Measurements from ENCODE around the gene LEFTY1. TPM values are rescaled to one million over a fixed set of nuclear protein-coding genes. Genes with fewer than 3 reads are reported as not detected.
A peak's percentile ranks its signal among the peaks of the same experiment; 100 is the strongest.

Gene LEFTY1
- total and polyA plus RNA-seq, 4 donors = 0.42 to 1.4 (median 0.87) TPM

DNA sequence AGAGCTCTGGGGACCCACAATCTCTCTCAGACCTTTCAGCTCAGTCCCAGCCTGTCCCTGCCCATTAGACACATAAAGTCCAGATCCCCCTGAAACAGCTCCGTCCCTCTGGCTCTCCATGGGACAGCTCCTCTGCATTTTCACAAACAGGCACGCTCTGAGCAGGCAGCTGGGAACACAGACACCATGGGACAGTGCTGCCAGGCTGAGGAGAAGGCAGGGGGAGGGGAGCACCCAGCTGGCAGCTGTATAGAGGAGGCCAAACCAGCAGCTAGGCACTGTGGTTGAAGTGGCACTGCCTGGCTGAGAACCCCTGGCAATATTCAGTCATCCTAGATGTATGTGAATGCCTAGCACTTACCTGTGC, 8.7 kb downstream of the LEFTY1 start:
- Histone ChIP-seq H3K36me3 (ENCODE audit: control insufficient read depth in 4 of 4, insufficient read depth in 3 of 4, low read depth in 1 of 4, low read length in 3 of 4) (peaks cover 0 to 5% (median 1%) of the 10 kb centered on the region in 4 donors), H3K9me3 (ENCODE audit: control insufficient read depth in 4 of 4, low read length in 3 of 4) (no peaks in the 10 kb centered on the region), H3K27ac (ENCODE audit: low read depth in 1 of 2, low read length in 2 of 2) (peak overlapping the region; percentile 97 to 98), H3K27me3 (ENCODE audit: control insufficient read depth in 4 of 4, insufficient read depth in 4 of 4, low read length in 3 of 4) (no peaks in the 10 kb centered on the region), H3K4me3 (ENCODE audit: low read depth in 1 of 3, low read length in 3 of 3) (peak overlapping the region in 2 of 3 donors; percentile 6 to 13), H3K9ac (ENCODE audit: low read depth in 1 of 2, low read length in 2 of 2) (peak overlapping the region; percentile 0 to 2), H3K4me1 (ENCODE audit: control insufficient read depth in 4 of 4, insufficient read depth in 4 of 4, low read length in 3 of 4) (peaks cover 22 to 56% (median 51%) of the 10 kb centered on the region in 4 donors)
- TF ChIP-seq RXRA (IDR thresholded peaks at IDR 0.05) (no peak), RAD21 (IDR thresholded peaks at IDR 0.05) (no peak), HNF4G (IDR thresholded peaks at IDR 0.05) (no peak), GABPA (IDR thresholded peaks at IDR 0.05 in 1 of 2, conservative IDR thresholded peaks at IDR 0.05 in 1 of 2) (no peak), YY1 (IDR thresholded peaks at IDR 0.05) (no peak), EGR1 (IDR thresholded peaks at IDR 0.05; ENCODE audit: low read depth in 2 of 2) (no peak), FOXA2 (IDR thresholded peaks at IDR 0.05) (no peak), NR2F2 (IDR thresholded peaks at IDR 0.05) (no peak), TAF1 (conservative IDR thresholded peaks at IDR 0.05) (no peak), JUND (IDR thresholded peaks at IDR 0.05) (no peak), FOXA1 (IDR thresholded peaks at IDR 0.05) (no peak)
- TF ChIP-seq, protein P1, sequence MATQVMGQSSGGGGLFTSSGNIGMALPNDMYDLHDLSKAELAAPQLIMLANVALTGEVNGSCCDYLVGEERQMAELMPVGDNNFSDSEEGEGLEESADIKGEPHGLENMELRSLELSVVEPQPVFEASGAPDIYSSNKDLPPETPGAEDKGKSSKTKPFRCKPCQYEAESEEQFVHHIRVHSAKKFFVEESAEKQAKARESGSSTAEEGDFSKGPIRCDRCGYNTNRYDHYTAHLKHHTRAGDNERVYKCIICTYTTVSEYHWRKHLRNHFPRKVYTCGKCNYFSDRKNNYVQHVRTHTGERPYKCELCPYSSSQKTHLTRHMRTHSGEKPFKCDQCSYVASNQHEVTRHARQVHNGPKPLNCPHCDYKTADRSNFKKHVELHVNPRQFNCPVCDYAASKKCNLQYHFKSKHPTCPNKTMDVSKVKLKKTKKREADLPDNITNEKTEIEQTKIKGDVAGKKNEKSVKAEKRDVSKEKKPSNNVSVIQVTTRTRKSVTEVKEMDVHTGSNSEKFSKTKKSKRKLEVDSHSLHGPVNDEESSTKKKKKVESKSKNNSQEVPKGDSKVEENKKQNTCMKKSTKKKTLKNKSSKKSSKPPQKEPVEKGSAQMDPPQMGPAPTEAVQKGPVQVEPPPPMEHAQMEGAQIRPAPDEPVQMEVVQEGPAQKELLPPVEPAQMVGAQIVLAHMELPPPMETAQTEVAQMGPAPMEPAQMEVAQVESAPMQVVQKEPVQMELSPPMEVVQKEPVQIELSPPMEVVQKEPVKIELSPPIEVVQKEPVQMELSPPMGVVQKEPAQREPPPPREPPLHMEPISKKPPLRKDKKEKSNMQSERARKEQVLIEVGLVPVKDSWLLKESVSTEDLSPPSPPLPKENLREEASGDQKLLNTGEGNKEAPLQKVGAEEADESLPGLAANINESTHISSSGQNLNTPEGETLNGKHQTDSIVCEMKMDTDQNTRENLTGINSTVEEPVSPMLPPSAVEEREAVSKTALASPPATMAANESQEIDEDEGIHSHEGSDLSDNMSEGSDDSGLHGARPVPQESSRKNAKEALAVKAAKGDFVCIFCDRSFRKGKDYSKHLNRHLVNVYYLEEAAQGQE (IDR thresholded peaks at IDR 0.05) = no peak
- TF ChIP-seq, protein P2, sequence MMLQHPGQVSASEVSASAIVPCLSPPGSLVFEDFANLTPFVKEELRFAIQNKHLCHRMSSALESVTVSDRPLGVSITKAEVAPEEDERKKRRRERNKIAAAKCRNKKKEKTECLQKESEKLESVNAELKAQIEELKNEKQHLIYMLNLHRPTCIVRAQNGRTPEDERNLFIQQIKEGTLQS (IDR thresholded peaks at IDR 0.05) = no peak
- TF ChIP-seq, protein P3, sequence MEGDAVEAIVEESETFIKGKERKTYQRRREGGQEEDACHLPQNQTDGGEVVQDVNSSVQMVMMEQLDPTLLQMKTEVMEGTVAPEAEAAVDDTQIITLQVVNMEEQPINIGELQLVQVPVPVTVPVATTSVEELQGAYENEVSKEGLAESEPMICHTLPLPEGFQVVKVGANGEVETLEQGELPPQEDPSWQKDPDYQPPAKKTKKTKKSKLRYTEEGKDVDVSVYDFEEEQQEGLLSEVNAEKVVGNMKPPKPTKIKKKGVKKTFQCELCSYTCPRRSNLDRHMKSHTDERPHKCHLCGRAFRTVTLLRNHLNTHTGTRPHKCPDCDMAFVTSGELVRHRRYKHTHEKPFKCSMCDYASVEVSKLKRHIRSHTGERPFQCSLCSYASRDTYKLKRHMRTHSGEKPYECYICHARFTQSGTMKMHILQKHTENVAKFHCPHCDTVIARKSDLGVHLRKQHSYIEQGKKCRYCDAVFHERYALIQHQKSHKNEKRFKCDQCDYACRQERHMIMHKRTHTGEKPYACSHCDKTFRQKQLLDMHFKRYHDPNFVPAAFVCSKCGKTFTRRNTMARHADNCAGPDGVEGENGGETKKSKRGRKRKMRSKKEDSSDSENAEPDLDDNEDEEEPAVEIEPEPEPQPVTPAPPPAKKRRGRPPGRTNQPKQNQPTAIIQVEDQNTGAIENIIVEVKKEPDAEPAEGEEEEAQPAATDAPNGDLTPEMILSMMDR (IDR thresholded peaks at IDR 0.05; ENCODE audit: low read depth, low read length, missing input control) = no peak
- 35% methylated on average over 2 of the region's 2 CpGs for WGBS
- no peak for DNase-seq (ENCODE audit: low spot score)

DNA sequence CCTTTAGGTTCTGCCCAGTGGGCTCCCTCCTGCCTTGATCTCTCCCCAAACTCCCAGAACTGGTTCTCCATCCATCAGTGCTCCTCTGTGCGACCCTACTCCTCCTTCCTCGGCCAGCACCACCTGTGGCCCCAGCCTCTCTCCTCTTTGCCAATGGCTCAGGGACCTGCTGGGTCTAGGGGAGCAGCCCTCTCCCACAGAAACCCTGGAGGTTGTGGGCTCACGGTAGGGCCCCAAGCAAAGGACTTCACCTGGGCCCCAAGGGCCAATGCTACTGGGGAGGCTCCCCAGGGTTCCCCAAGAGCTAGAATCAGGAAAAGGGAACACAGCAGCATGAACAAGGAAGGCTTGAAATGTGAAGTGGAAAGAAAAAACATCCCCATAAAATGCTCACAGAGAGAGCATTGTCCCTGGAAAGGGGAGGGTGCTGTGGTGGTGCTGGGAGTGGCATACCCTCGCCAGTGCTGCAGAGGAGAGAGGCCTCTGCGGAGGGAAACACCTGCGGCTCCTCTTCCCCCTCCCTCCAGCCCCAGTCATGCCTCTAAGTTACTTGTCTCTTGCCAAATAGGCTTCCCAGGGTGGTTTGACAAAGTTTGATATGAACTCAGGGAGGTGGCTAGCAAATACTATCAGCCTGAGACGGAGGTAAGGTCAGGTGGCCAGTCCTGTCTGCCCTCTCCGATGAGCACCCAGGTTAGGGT, 9.3 kb downstream of the LEFTY1 start:
- no peaks in the 10 kb centered on the region for H3K9me3 ChIP-seq (ENCODE audit: control insufficient read depth in 4 of 4, low read length in 3 of 4)
- DNase-seq (ENCODE audit: low spot score) = no peak
- no peak for TF ChIP-seq SP1 (IDR thresholded peaks at IDR 0.05)
- no peak for TF ChIP-seq HNF4A (conservative IDR thresholded peaks at IDR 0.05)
- no peak for TF ChIP-seq RXRA (IDR thresholded peaks at IDR 0.05)
- no peak for TF ChIP-seq EGR1 (IDR thresholded peaks at IDR 0.05; ENCODE audit: low read depth in 2 of 2)
- TF ChIP-seq, protein P4, sequence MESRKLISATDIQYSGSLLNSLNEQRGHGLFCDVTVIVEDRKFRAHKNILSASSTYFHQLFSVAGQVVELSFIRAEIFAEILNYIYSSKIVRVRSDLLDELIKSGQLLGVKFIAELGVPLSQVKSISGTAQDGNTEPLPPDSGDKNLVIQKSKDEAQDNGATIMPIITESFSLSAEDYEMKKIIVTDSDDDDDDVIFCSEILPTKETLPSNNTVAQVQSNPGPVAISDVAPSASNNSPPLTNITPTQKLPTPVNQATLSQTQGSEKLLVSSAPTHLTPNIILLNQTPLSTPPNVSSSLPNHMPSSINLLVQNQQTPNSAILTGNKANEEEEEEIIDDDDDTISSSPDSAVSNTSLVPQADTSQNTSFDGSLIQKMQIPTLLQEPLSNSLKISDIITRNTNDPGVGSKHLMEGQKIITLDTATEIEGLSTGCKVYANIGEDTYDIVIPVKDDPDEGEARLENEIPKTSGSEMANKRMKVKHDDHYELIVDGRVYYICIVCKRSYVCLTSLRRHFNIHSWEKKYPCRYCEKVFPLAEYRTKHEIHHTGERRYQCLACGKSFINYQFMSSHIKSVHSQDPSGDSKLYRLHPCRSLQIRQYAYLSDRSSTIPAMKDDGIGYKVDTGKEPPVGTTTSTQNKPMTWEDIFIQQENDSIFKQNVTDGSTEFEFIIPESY (IDR thresholded peaks at IDR 0.05) = no peak
- TF ChIP-seq YY1 (IDR thresholded peaks at IDR 0.05) = no peak
- TF ChIP-seq, protein P5, sequence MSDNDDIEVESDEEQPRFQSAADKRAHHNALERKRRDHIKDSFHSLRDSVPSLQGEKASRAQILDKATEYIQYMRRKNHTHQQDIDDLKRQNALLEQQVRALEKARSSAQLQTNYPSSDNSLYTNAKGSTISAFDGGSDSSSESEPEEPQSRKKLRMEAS (IDR thresholded peaks at IDR 0.05) = no peak
- no peak for TF ChIP-seq GABPA (IDR thresholded peaks at IDR 0.05 in 1 of 2, conservative IDR thresholded peaks at IDR 0.05 in 1 of 2)
- TF ChIP-seq, protein P2 (IDR thresholded peaks at IDR 0.05) = no peak
- TF ChIP-seq JUND (IDR thresholded peaks at IDR 0.05) = no peak
- TF ChIP-seq, protein P1 (IDR thresholded peaks at IDR 0.05) = no peak
- no peak for TF ChIP-seq FOXA1 (IDR thresholded peaks at IDR 0.05)
- H3K27me3 ChIP-seq (ENCODE audit: control insufficient read depth in 4 of 4, insufficient read depth in 4 of 4, low read length in 3 of 4) = no peaks in the 10 kb centered on the region
- H3K4me1 ChIP-seq (ENCODE audit: control insufficient read depth in 4 of 4, insufficient read depth in 4 of 4, low read length in 3 of 4) = peaks cover 22 to 56% (median 51%) of the 10 kb centered on the region in 4 donors
- H3K4me3 ChIP-seq (ENCODE audit: low read depth in 1 of 3, low read length in 3 of 3) = peak overlapping the region; percentile 6 to 24 (median 13)
- peak overlapping the region; percentile 97 to 98 for H3K27ac ChIP-seq (ENCODE audit: low read depth in 1 of 2, low read length in 2 of 2)
- 42% methylated on average over 8 of the region's 8 CpGs for WGBS
- peaks cover 0 to 9% (median 1%) of the 10 kb centered on the region in 4 donors for H3K36me3 ChIP-seq (ENCODE audit: control insufficient read depth in 4 of 4, insufficient read depth in 3 of 4, low read depth in 1 of 4, low read length in 3 of 4)
- peak overlapping the region; percentile 0 to 18 for H3K9ac ChIP-seq (ENCODE audit: low read depth in 1 of 2, low read length in 2 of 2)
